Gastrocnemius medialis (tissue), 4 donors: Measurements from ENCODE around the gene PTGR3. TPM values are rescaled to one million over a fixed set of nuclear protein-coding genes. Genes with fewer than 3 reads are reported as not detected.

Source experiments
- ATAC-seq, 2 donors: fragments of 150-250 bp; one replicate each; pipeline ENCODE4 v1.9.1; 2016
- DNase-seq, 2 donors: peaks; one replicate each; pipeline ENCODE4 v3.0.0-alpha.2; 2019
- H3K27ac ChIP-seq, 4 donors: fragments of 200-600 bp; sonication (generic); 1 replicate in 1 of 4; 2 replicates in 3 of 4; pipeline ENCODE4 v1.5.1; 2016 to 2018; ENCODE audit warnings: mild to moderate bottlenecking in 2 of 4, moderate library complexity in 1 of 4
- H3K27me3 ChIP-seq, 3 donors: fragments of 200-600 bp; sonication (generic) in 2 of 3; 1 replicate in 1 of 3; 2 replicates in 2 of 3; pipeline versions ENCODE4 v1.5.1 to v1.6.0; 2016 to 2019; ENCODE audit warnings: mild to moderate bottlenecking in 1 of 3, moderate library complexity in 1 of 3
- H3K36me3 ChIP-seq, 2 donors: fragments of 200-600 bp; sonication (generic) in 1 of 2; one replicate each; pipeline ENCODE4 v1.5.1; 2017 to 2018
- H3K4me1 ChIP-seq, 2 donors: fragments of 200-600 bp; sonication (generic) in 1 of 2; one replicate each; pipeline ENCODE4 v1.5.1; 2016 to 2017; ENCODE audit warnings: mild to moderate bottlenecking in 2 of 2
- H3K4me3 ChIP-seq, 4 donors: fragments of 200-600 bp; sonication (generic) in 3 of 4; 1 replicate in 1 of 4; 2 replicates in 3 of 4; pipeline ENCODE4 v1.5.1; 2016 to 2019; ENCODE audit warnings: mild to moderate bottlenecking in 2 of 4
- H3K9me3 ChIP-seq, 3 donors: fragments of 200-600 bp; sonication (generic) in 2 of 3; 1 replicate in 1 of 3; 2 replicates in 2 of 3; pipeline ENCODE4 v1.5.1; 2016 to 2019
- CTCF ChIP-seq, 5 experiments: fragments of 450-650 bp in 3 of 5; fragments of 200-600 bp in 2 of 5; sonication (generic) in 2 of 5; IDR thresholded peaks in 4 of 5; conservative IDR thresholded peaks in 1 of 5; 1 replicate in 4 of 5; 2 replicates in 1 of 5; pipeline ENCODE4 v1.5.1; 2016 to 2019; ENCODE audit warnings: antibody characterized with exemption in 5 of 5, mild to moderate bottlenecking in 3 of 5, moderate library complexity in 3 of 5
- POLR2A ChIP-seq, 2 donors: fragments of 450-650 bp; IDR thresholded peaks; one replicate each; pipeline ENCODE4 v1.6.1; 2017; ENCODE audit warnings: antibody characterized with exemption in 2 of 2, mild to moderate bottlenecking in 2 of 2, moderate library complexity in 2 of 2
- in situ Hi-C, 4 donors: fragments of 200-750 bp; cut with MboI; loops; one replicate each; pipeline versions ENCODE4 v1.15.0 to v1.8.0; 2017; ENCODE audit warnings: low sequenced_read_pairs in 4 of 4
- intact Hi-C: fragments of 100-400 bp; cut with DNase I; formaldehyde crosslinking; loops from one replicate; pipeline ENCODE4 v1.15.1; 2023; ENCODE audit warnings: low total_unique reads
- total RNA-seq, 4 donors: library from RNA; depleted of rRNA; stranded (reverse); fragments of >200 nt; gene quantifications; one replicate each; pipeline versions ENCODE4 v1.1.0 to v1.2.3, GENCODE V29; 2016

PTGR3 gene
- total RNA-seq, 4 donors from 2014 or later, result 25.7 to 34.0 (median 29.9) TPM

DNA sequence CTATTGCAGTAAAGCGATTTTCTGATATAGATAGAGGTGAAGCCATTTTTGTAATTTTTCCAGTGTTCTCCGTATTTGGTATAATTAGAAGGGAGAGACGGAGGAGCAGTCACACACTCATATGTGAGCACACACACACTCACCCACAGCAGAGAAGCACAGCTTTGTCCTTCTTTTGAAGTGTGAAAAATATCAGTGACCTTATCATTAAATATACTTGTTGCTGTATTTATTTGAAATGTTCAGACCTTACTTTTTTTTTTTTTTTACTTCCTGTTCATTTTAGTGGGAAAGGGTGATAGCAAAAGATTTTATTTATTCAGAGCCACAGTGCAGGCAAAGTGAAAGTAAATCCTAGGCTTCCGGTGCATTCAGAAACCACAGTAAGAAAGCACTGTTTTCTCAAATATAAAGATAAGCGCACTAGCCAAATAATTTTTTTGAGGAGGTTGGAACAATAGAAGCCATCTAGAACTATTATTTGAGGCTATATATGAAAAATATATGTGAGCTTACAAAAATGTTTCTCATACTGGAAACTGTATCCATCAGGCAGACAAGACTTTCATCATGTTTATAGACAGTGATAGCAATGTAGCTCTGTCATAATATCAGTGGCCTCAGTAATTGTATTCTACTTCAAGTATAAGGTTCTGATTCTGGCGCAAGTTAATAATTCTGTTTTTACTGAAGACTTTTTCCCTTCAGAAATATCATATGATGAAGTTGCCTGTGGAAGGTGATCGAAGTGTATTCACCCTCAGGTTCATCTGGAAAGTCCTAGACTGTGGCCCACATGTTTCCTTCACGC, 38.9 kb upstream of the PTGR3 start:
- Histone ChIP-seq H3K27me3 (no peaks in the 10 kb centered on the region), H3K4me1 (peaks cover 41 to 48% of the 10 kb centered on the region in 2 donors), H3K4me3 (peak overlapping the region; percentile 48 to 58 (median 52)), H3K36me3 (no peaks in the 10 kb centered on the region), H3K27ac (peak overlapping the region; percentile 74 to 77 (median 74)), H3K9me3 (no peaks in the 10 kb centered on the region)
- intact Hi-C loops, result loop anchor here (1.0 kb wide), 1 partner anchor 38 kb away; the partner anchor contains the start of gene TSHZ1
- ATAC-seq (peak; percentile 53 to 68), DNase-seq (no peak)
- in situ Hi-C loops, result no loop called here
- TF ChIP-seq CTCF (IDR thresholded peaks at IDR 0.05 in 4 of 5, conservative IDR thresholded peaks at IDR 0.05 in 1 of 5) (no peak), POLR2A (IDR thresholded peaks at IDR 0.05) (peak in 1 of 2 donors; percentile 7)

DNA sequence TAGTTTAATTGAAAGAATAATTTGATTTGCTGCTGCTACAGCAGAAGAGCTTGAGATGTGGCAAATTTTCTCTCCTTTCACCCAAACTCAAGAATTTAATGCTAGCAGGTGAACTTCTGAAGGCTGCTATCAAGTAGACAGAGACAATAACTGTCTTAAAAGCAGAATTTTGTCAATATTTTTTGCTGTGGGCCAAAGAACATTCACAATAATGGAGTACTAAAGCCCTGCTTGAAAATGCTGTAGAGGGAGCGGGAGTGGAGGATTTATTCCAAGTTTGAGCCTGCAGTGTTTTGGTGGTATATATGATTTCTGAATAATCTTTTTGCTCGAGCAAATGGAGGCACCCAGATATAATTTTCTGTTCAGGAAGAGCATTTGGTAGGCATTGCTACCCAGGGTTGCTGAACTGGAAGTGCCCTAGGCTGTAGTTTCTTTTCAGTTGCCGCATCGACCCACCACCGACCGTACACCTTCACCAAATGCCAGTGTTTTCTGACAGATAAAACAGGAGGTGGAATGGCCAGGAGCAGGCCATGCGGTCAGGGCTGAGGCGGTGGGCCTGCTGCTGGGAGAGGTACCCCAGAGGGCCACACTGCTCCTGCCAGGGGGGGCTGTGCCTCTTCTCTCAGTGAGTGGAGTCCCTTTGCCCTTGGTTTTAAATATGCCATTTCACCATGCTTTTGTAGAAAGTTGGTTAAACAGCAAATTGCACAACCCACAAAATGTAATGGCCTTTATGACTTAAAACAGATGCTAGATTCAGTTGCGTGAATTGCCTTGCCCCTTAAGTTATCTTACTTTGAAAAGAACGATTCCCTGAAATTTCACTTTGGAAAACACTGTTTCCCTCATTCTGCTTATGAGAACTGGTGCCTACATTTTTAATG, 38.0 kb upstream of the PTGR3 start:
- no peak for TF ChIP-seq CTCF (IDR thresholded peaks at IDR 0.05 in 4 of 5, conservative IDR thresholded peaks at IDR 0.05 in 1 of 5)
- TF ChIP-seq POLR2A (IDR thresholded peaks at IDR 0.05), result no peak
- in situ Hi-C loops, result no loop called here
- no peak for DNase-seq
- no peaks in the 10 kb centered on the region for H3K27me3 ChIP-seq
- peak overlapping the region; percentile 48 to 58 (median 52) for H3K4me3 ChIP-seq
- no peaks in the 10 kb centered on the region for H3K9me3 ChIP-seq
- no peaks in the 10 kb centered on the region for H3K36me3 ChIP-seq
- H3K4me1 ChIP-seq, result peaks cover 32 to 43% of the 10 kb centered on the region in 2 donors
- intact Hi-C loops, result no loop called here
- H3K27ac ChIP-seq, result peak overlapping the region; percentile 74 to 77 (median 74)
- peak in 1 of 2 donors; percentile 7 for ATAC-seq

- in situ Hi-C loops (no loop called here), intact Hi-C loops (no loop called here)
- Histone ChIP-seq H3K36me3 (no peaks in the 10 kb centered on the region), H3K4me3 (no peak overlapping the region), H3K27ac (no peak overlapping the region), H3K27me3 (no peaks in the 10 kb centered on the region), H3K4me1 (peaks cover 25 to 37% of the 10 kb centered on the region in 2 donors), H3K9me3 (no peaks in the 10 kb centered on the region)
- ATAC-seq (no peak), DNase-seq (no peak)
- TF ChIP-seq POLR2A (IDR thresholded peaks at IDR 0.05) (no peak), CTCF (IDR thresholded peaks at IDR 0.05 in 4 of 5, conservative IDR thresholded peaks at IDR 0.05 in 1 of 5) (peak in 2 of 5 experiments; percentile 12 to 41)
These were observed 35.7 kb upstream of the PTGR3 start for GRCh38 chr18:75244351-75245313.

- Histone ChIP-seq H3K9me3 (no peaks in the 10 kb centered on the region), H3K4me3 (no peak overlapping the region), H3K36me3 (no peaks in the 10 kb centered on the region), H3K4me1 (peaks cover 15 to 16% of the 10 kb centered on the region in 2 donors), H3K27ac (no peak overlapping the region), H3K27me3 (no peaks in the 10 kb centered on the region)
- in situ Hi-C loops, result no loop called here
- DNase-seq (no peak), ATAC-seq (no peak)
- TF ChIP-seq POLR2A (IDR thresholded peaks at IDR 0.05), result no peak
- no peak for TF ChIP-seq CTCF (IDR thresholded peaks at IDR 0.05 in 4 of 5, conservative IDR thresholded peaks at IDR 0.05 in 1 of 5)
- intact Hi-C loops, result no loop called here
These were observed 32.8 kb upstream of the PTGR3 start for GRCh38 chr18:75241705-75242104.
